Measurements from ENCODE around the gene NFILZ.
"Not testable (repeated sequence)": the region's sequence is repeated elsewhere in the genome, so short reads cannot be mapped to it uniquely, and the experiment has no call there.

The NFILZ gene

GRCh38 chr19:8611877-8612806 is 18.3 kb upstream of the NFILZ start:
- DNase-seq, result no peak

GRCh38 chr19:8612807-8613171 is 17.6 kb upstream of the NFILZ start:
- no peak for DNase-seq

GRCh38 chr19:8614455-8614854 is 16.0 kb upstream of the NFILZ start:
- DNase-seq, result no peak

GRCh38 chr19:8615024-8615423 is 15.4 kb upstream of the NFILZ start:
- DNase-seq, result no peak

GRCh38 chr19:8615813-8616596 is 14.4 kb upstream of the NFILZ start:
- DNase-seq, result no peak

GRCh38 chr19:8616861-8617260 is 13.6 kb upstream of the NFILZ start:
- DNase-seq, result no peak

- not testable (repeated sequence) for DNase-seq
These were observed 13.1 kb upstream of the NFILZ start for GRCh38 chr19:8617325-8617724.

GRCh38 chr19:8617984-8618383 is 12.4 kb upstream of the NFILZ start:
- DNase-seq, result no peak

- no peak for DNase-seq
These were observed 11.7 kb upstream of the NFILZ start for GRCh38 chr19:8618751-8619150.

GRCh38 chr19:8622886-8623285 is 7.5 kb upstream of the NFILZ start:
- not testable (repeated sequence) for DNase-seq

- DNase-seq, result no peak
These were observed 3.6 kb upstream of the NFILZ start for GRCh38 chr19:8626842-8627241.

GRCh38 chr19:8629184-8629583 is 1.2 kb upstream of the NFILZ start:
- no peak for DNase-seq

- no peak for DNase-seq
These were observed 477 bp downstream of the NFILZ start for GRCh38 chr19:8630796-8631424.

GRCh38 chr19:8631425-8631819 is 989 bp downstream of the NFILZ start:
- no peak for DNase-seq

GRCh38 chr19:8635422-8635821 is 5.0 kb downstream of the NFILZ start:
- DNase-seq, result no peak

GRCh38 chr19:8637070-8637469 is 6.6 kb downstream of the NFILZ start:
- not testable (repeated sequence) for DNase-seq

GRCh38 chr19:8638078-8638619 is 7.7 kb downstream of the NFILZ start:
- no peak for DNase-seq

GRCh38 chr19:8639821-8640401 is 9.5 kb downstream of the NFILZ start:
- no peak for DNase-seq

GRCh38 chr19:8640402-8641004 is 10.1 kb downstream of the NFILZ start:
- no peak for DNase-seq

- no peak for DNase-seq
These were observed 10.9 kb downstream of the NFILZ start for GRCh38 chr19:8641221-8641907.

GRCh38 chr19:8641908-8642547 is 11.6 kb downstream of the NFILZ start:
- DNase-seq, result no peak

All from NCI-H510A (cell line).